Measurements from ENCODE around the gene PLPPR2.
"Not testable (repeated sequence)": the region's sequence is repeated elsewhere in the genome, so short reads cannot be mapped to it uniquely, and the experiment has no call there.

Gene PLPPR2

GRCh38 chr19:11355160-11356073 lies at the start of gene PLPPR2:
PLPPR2 (plus strand) TSS chr19:11355432; CDS start chr19:11357674, 2,242 bp downstream.
- peak; percentile 59 to 77 for DNase-seq (ENCODE audit: extremely low read depth in 1 of 2, low read depth in 1 of 2)

GRCh38 chr19:11306337-11306736 lies 48.9 kb upstream of the PLPPR2 start:
- DNase-seq (ENCODE audit: extremely low read depth in 1 of 2, low read depth in 1 of 2) = no peak

GRCh38 chr19:11320278-11320995 lies 34.8 kb upstream of the PLPPR2 start:
- not testable (repeated sequence) for DNase-seq (ENCODE audit: extremely low read depth in 1 of 2, low read depth in 1 of 2)

GRCh38 chr19:11321191-11322126 lies 33.8 kb upstream of the PLPPR2 start:
- DNase-seq (ENCODE audit: extremely low read depth in 1 of 2, low read depth in 1 of 2) = no peak

- DNase-seq (ENCODE audit: extremely low read depth in 1 of 2, low read depth in 1 of 2) = no peak
Observed at GRCh38 chr19:11322269-11323024, 32.8 kb upstream of the PLPPR2 start.

- no peak for DNase-seq (ENCODE audit: extremely low read depth in 1 of 2, low read depth in 1 of 2)
Observed at GRCh38 chr19:11323601-11324078, 31.6 kb upstream of the PLPPR2 start.

- DNase-seq (ENCODE audit: extremely low read depth in 1 of 2, low read depth in 1 of 2) = peak in 1 of 2 donors; percentile 24
Observed at GRCh38 chr19:11324079-11324661, 31.1 kb upstream of the PLPPR2 start.

GRCh38 chr19:11324748-11325389 lies 30.4 kb upstream of the PLPPR2 start:
- no peak for DNase-seq (ENCODE audit: extremely low read depth in 1 of 2, low read depth in 1 of 2)

GRCh38 chr19:11325544-11325943 lies 29.7 kb upstream of the PLPPR2 start:
- DNase-seq (ENCODE audit: extremely low read depth in 1 of 2, low read depth in 1 of 2) = no peak

GRCh38 chr19:11330127-11330526 lies 25.1 kb upstream of the PLPPR2 start:
- DNase-seq (ENCODE audit: extremely low read depth in 1 of 2, low read depth in 1 of 2) = no peak

- no peak for DNase-seq (ENCODE audit: extremely low read depth in 1 of 2, low read depth in 1 of 2)
Observed at GRCh38 chr19:11331502-11331901, 23.7 kb upstream of the PLPPR2 start.

GRCh38 chr19:11332822-11333221 lies 22.4 kb upstream of the PLPPR2 start:
- DNase-seq (ENCODE audit: extremely low read depth in 1 of 2, low read depth in 1 of 2) = no peak

GRCh38 chr19:11333838-11334237 lies 21.4 kb upstream of the PLPPR2 start:
- not testable (repeated sequence) for DNase-seq (ENCODE audit: extremely low read depth in 1 of 2, low read depth in 1 of 2)

- DNase-seq (ENCODE audit: extremely low read depth in 1 of 2, low read depth in 1 of 2) = no peak
Observed at GRCh38 chr19:11335449-11336146, 19.6 kb upstream of the PLPPR2 start.

GRCh38 chr19:11337080-11337479 lies 18.2 kb upstream of the PLPPR2 start:
- no peak for DNase-seq (ENCODE audit: extremely low read depth in 1 of 2, low read depth in 1 of 2)

- no peak for DNase-seq (ENCODE audit: extremely low read depth in 1 of 2, low read depth in 1 of 2)
Observed at GRCh38 chr19:11338121-11338520, 17.1 kb upstream of the PLPPR2 start.

- no peak for DNase-seq (ENCODE audit: extremely low read depth in 1 of 2, low read depth in 1 of 2)
Observed at GRCh38 chr19:11338569-11339253, 16.5 kb upstream of the PLPPR2 start.
